HepG2 (cell line): ENCODE measurements around the gene SLC25A43. TPM values are rescaled to one million over a fixed set of nuclear protein-coding genes. Genes with fewer than 3 reads are reported as not detected.

Source experiments
- ELF4 ChIP-seq: sonication (generic); formaldehyde crosslinking; IDR thresholded peaks from 2 replicates; pipeline ENCODE4 v1.5.0; 2020; ENCODE audit warnings: missing genetic modification reagents, mild to moderate bottlenecking, moderate library complexity, borderline replicate concordance
- ELK4 ChIP-seq: sonication (generic); formaldehyde crosslinking; IDR thresholded peaks from 2 replicates; pipeline ENCODE4 v1.9.0; 2021; ENCODE audit warnings: missing genetic modification reagents, borderline replicate concordance
- HNRNPUL1 ChIP-seq: fragments of 200-400 bp; formaldehyde crosslinking; IDR thresholded peaks from 2 replicates; pipeline ENCODE4 v1.6.1; 2017; ENCODE audit warnings: low read depth, mild to moderate bottlenecking, low read length, moderate library complexity
- HOXA3 ChIP-seq: sonication (generic); formaldehyde crosslinking; IDR thresholded peaks from 2 replicates; pipeline ENCODE4 v1.5.0; 2020; ENCODE audit warnings: missing genetic modification reagents
- KLF9 ChIP-seq: IDR thresholded peaks from 2 replicates; pipeline ENCODE4 v1.6.1; 2016; ENCODE audit warnings: low read depth
- MED1 ChIP-seq: sonication (generic); formaldehyde crosslinking; IDR thresholded peaks from 2 replicates; pipeline ENCODE4 v1.4.0; 2020; ENCODE audit warnings: missing genetic modification reagents
- MXD4 ChIP-seq: IDR thresholded peaks from 2 replicates; pipeline ENCODE4 v1.6.1; 2016; ENCODE audit warnings: mild to moderate bottlenecking, missing biosample characterization, missing genetic modification reagents
- PAXIP1 ChIP-seq: sonication (generic); formaldehyde crosslinking; conservative IDR thresholded peaks from 2 replicates; pipeline ENCODE4 v1.4.0; 2020; ENCODE audit warnings: mild to moderate bottlenecking, missing genetic modification reagents, moderate library complexity
- SMAD1 ChIP-seq: sonication (generic); formaldehyde crosslinking; IDR thresholded peaks from 2 replicates; pipeline ENCODE4 v1.4.0; 2020; ENCODE audit warnings: missing genetic modification reagents, low read depth, mild to moderate bottlenecking, borderline replicate concordance
- SP140L ChIP-seq: sonication (generic); formaldehyde crosslinking; IDR thresholded peaks from 2 replicates; pipeline ENCODE4 v1.4.0; 2020; ENCODE audit warnings: missing genetic modification reagents, borderline replicate concordance
- THYN1 ChIP-seq: sonication (generic); formaldehyde crosslinking; IDR thresholded peaks from 2 replicates; pipeline ENCODE4 v1.8.1; 2023; ENCODE audit warnings: low read depth, mild to moderate bottlenecking, moderate library complexity, missing genetic modification reagents, borderline replicate concordance
- ZBTB3 ChIP-seq: sonication (generic); formaldehyde crosslinking; IDR thresholded peaks from 2 replicates; pipeline ENCODE4 v1.4.0; 2020; ENCODE audit warnings: low read depth, mild to moderate bottlenecking, moderate library complexity, missing genetic modification reagents, borderline replicate concordance
- ZBTB4 ChIP-seq: sonication (generic); formaldehyde crosslinking; IDR thresholded peaks from 2 replicates; pipeline ENCODE4 v1.4.0; 2020; ENCODE audit warnings: missing genetic modification reagents, mild to moderate bottlenecking, borderline replicate concordance
- ZNF12 ChIP-seq: sonication (generic); formaldehyde crosslinking; IDR thresholded peaks from 2 replicates; pipeline ENCODE4 v1.5.0; 2020; ENCODE audit warnings: missing genetic modification reagents
- ZNF484 ChIP-seq: sonication (generic); formaldehyde crosslinking; IDR thresholded peaks from 2 replicates; pipeline ENCODE4 v1.5.1; 2020; ENCODE audit warnings: mild to moderate bottlenecking, low read depth, missing genetic modification reagents, borderline replicate concordance
- ZNF660 ChIP-seq: sonication (generic); formaldehyde crosslinking; IDR thresholded peaks from 2 replicates; pipeline ENCODE4 v1.5.1; 2020; ENCODE audit warnings: mild to moderate bottlenecking, low read depth, missing genetic modification reagents, borderline replicate concordance
- ZNF691 ChIP-seq: sonication (generic); formaldehyde crosslinking; IDR thresholded peaks from 2 replicates; pipeline ENCODE4 v1.4.0; 2020; ENCODE audit warnings: missing genetic modification reagents, low read depth, mild to moderate bottlenecking, borderline replicate concordance
- polyA plus RNA-seq, 8 experiments: library from polyadenylated mRNA; depleted of rRNA in 3 of 8; stranded (reverse) in 7 of 8; unstranded in 1 of 8; fragments of >200 nt; fragmentation: Illumina TruSeq in 4 of 8; extraction: Trizol in 4 of 8; gene quantifications; 2 replicates each; pipeline versions ENCODE4 v1.2.1 to v1.2.3, GENCODE V29; 2011 to 2016; ENCODE audit warnings: low read depth in 4 of 8, missing spikeins in 1 of 8, mixed read lengths in 1 of 8; ENCODE audit not compliant: insufficient read depth in 1 of 8
- total RNA-seq, 5 experiments: library from RNA; depleted of rRNA; stranded (reverse); fragments of >200 nt; fragmentation: Illumina TruSeq; extraction: Trizol; gene quantifications; 2 replicates each; pipeline ENCODE4 v1.2.3, GENCODE V29; 2016; ENCODE audit warnings: low read depth in 1 of 5

SLC25A43 gene
- total and polyA plus RNA-seq, 2 of the 13 experiments (the other 11 are each of a cell fraction or from before 2014, with no cell fraction given) = 5.8 to 13.2 TPM

- TF ChIP-seq ZNF484 (CRISPR knock-in tag) = no peak
- TF ChIP-seq MXD4 (CRISPR knock-in tag) = peak; percentile 61
- 0 out of 2 replicates have a peak, but pooled peaks have one; percentile 39 for TF ChIP-seq PAXIP1
- peak; percentile 21; the same call in 1 of the 2 replicates for TF ChIP-seq MED1 (CRISPR knock-in tag)
- no peak for TF ChIP-seq ELF4 (CRISPR knock-in tag)
- TF ChIP-seq SMAD1 = no peak
- TF ChIP-seq ZNF691 (CRISPR knock-in tag) = no peak
- TF ChIP-seq THYN1 (CRISPR knock-in tag) = no peak
- TF ChIP-seq ZBTB4 (CRISPR knock-in tag) = no peak
- TF ChIP-seq ZNF12 = no peak
- TF ChIP-seq ZNF660 = no peak
- TF ChIP-seq SP140L (CRISPR knock-in tag) = no peak
- TF ChIP-seq HNRNPUL1 = no peak
- no peak for TF ChIP-seq KLF9 (CRISPR knock-in tag)
- TF ChIP-seq ELK4 (CRISPR knock-in tag) = no peak
- no peak for TF ChIP-seq ZBTB3 (CRISPR knock-in tag)
- TF ChIP-seq HOXA3 (CRISPR knock-in tag) = no peak; the same call in 1 of the 2 replicates
Measured at GRCh38 chrX:119398974-119399771, at the start of gene SLC25A43 (continued).
